OCI-LY7 (cell line): ENCODE data around the gene PPP1R9B.

Experiments used
- CTCF ChIP-seq: fragments of 200-600 bp; sonication (generic); conservative IDR thresholded peaks from 2 replicates; pipeline ENCODE4 v1.5.1; 2014; ENCODE audit warnings: mild to moderate bottlenecking, antibody characterized with exemption, low read length, moderate library complexity, mixed read lengths
- EZH2phosphoT487 ChIP-seq: fragments of 200-600 bp; sonication (generic); IDR thresholded peaks from 2 replicates; pipeline ENCODE4 v1.6.1; 2018; ENCODE audit warnings: low read depth, borderline replicate concordance, mild to moderate bottlenecking, mixed run types, antibody characterized with exemption, low read length, moderate library complexity, mixed read lengths

DNA sequence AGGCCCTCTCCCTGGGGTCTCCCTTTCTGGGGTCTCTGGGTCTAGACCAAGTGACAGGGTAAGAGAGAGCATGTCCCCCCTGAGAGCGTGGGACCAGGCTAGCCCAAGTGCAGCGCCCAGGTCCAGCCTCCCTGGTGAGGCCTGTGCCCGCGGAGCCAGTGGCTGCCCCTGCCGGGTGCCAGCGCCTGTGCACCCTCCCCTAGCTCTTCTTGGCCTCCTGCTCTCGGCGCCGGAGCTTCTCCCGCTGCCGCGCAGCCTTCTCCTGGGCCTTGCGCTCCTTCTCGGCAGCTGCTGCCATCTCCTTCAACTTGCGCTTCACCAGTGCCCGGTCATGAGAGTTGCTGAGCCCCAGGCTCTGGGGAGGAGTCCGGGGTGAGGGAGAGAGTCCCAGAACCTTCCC, 37.8 kb downstream of the PPP1R9B start:
- no peak for TF ChIP-seq CTCF
- no peak for TF ChIP-seq EZH2phosphoT487
